Subcutaneous adipose tissue (tissue), 4 donors: ENCODE data around the gene TBC1D13. TPM values are rescaled to one million over a fixed set of nuclear protein-coding genes. Genes with fewer than 3 reads are reported as not detected.

Experiments
- CTCF ChIP-seq: fragments of 450-650 bp; IDR thresholded peaks from one replicate; pipeline ENCODE4 v1.5.1; 2016; ENCODE audit warnings: low read depth, mild to moderate bottlenecking, control low read depth, antibody characterized with exemption, moderate library complexity
- total RNA-seq, 4 donors: library from RNA; depleted of rRNA; stranded (reverse); fragments of >200 nt; gene quantifications; one replicate each; pipeline ENCODE4 v1.1.0, GENCODE V29; 2016

Gene TBC1D13
- total RNA-seq, 4 donors from 2014 or later, result 9.0 to 27.9 (median 12.4) TPM

- no peak for TF ChIP-seq CTCF
Observed at GRCh38 chr9:128771745-128772519, 15.1 kb upstream of the TBC1D13 start, which contains the start of gene ZER1. Gene ZER1 (minus strand): TSS chr9:128771927. CDS start chr9:128755565, 16,362 bp downstream.

- no peak for TF ChIP-seq CTCF
Observed at GRCh38 chr9:128773049-128773448, 14.0 kb upstream of the TBC1D13 start.

GRCh38 chr9:128774804-128775203, 12.2 kb upstream of the TBC1D13 start:
- no peak for TF ChIP-seq CTCF

GRCh38 chr9:128781187-128782070, 5.6 kb upstream of the TBC1D13 start:
- no peak for TF ChIP-seq CTCF

DNA sequence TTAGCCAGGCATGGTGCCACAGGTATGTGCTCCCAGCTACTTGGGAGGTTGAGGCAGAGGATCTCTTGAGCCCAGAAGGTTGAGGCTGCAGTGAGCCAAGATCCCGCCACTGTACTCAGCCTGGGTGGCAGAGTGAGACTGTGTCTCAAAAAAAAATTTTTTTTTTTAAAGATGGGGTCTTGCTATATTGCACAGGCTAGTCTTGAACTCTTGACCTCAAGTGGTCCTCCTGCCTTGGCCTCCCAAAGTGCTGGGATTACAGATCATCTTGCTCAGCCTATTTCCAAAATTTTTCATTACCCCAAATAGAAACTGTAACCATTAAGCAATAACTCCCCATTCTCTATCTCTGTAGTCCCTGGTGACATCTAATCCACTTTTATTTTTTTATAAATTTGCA, 4.4 kb upstream of the TBC1D13 start:
- no peak for TF ChIP-seq CTCF

DNA sequence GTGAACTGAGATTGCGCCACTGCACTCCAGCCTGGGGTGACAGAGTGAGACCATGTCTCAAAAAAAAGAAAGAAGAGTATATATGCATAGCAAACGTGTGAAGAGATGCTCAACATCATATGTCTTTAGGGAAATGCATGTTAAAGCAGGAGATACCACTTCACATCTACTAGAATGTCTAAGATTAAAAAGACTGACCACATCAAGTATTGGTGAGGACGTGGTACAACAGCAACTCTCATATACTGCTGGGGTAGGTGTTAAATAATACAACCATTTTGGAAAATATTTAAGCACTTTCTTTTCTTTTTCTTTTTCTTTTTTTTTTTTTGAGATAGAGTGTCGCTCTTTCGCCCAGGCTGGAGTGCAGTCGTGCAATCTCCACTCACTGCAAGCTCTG, 1.6 kb upstream of the TBC1D13 start:
- no peak for TF ChIP-seq CTCF

DNA sequence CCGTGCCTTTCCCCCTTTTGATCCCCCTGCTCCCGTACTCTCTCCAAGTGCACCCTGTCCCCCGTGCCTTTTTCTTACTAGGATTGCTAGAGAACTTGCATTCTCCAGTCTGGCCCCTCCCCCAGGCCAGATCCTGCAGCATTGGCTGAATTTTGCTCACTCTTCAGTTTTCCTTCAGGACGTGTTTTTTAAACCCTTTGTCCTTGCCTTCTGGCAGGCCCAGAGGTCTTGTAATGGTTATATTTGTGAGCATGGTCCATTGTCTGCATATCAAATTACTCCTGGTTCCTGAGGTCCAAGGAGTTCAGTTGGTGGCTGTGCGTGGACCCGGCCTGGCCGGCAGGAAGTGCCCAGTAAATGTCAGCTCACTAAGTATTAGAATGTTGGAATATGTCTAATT, 606 bp downstream of the TBC1D13 start:
- no peak for TF ChIP-seq CTCF
